Endodermal cell (in vitro differentiated cells): ENCODE data around the gene CCL27. TPM values are rescaled to one million over a fixed set of nuclear protein-coding genes. Genes with fewer than 3 reads are reported as not detected.

Experiments
- DNase-seq: peaks from one replicate; pipeline ENCODE4 v3.0.0-alpha.2; 2017
- H3K27ac ChIP-seq: 2 replicates; pipeline ENCODE4 v1.5.1; 2013; ENCODE audit warnings: mild to moderate bottlenecking, low read depth, low read length, moderate library complexity
- H3K27me3 ChIP-seq: 2 replicates; pipeline ENCODE4 v1.6.1; 2013; ENCODE audit warnings: mild to moderate bottlenecking, low read length, moderate library complexity; ENCODE audit not compliant: insufficient read depth, control insufficient read depth, poor library complexity, severe bottlenecking
- H3K36me3 ChIP-seq: 2 replicates; pipeline ENCODE4 v1.7.0; 2013; ENCODE audit warnings: mild to moderate bottlenecking, low read length, moderate library complexity; ENCODE audit not compliant: control insufficient read depth, insufficient read depth
- H3K4me1 ChIP-seq: one replicate; pipeline ENCODE4 v1.7.0; 2013; ENCODE audit warnings: low read length; ENCODE audit not compliant: control insufficient read depth, insufficient read depth
- H3K4me3 ChIP-seq: 2 replicates; pipeline ENCODE4 v1.5.1; 2013; ENCODE audit warnings: mild to moderate bottlenecking, low read length, moderate library complexity
- H3K9ac ChIP-seq: 2 replicates; pipeline ENCODE4 v1.6.1; 2013; ENCODE audit warnings: mild to moderate bottlenecking, low read length, moderate library complexity; ENCODE audit not compliant: poor library complexity, severe bottlenecking; ENCODE audit errors: extremely low read depth
- H3K9me3 ChIP-seq: 2 replicates; pipeline ENCODE4 v1.6.1; 2013; ENCODE audit warnings: mild to moderate bottlenecking, low read length, moderate library complexity; ENCODE audit not compliant: control insufficient read depth
- H3K27ac Mint-ChIP-seq: 2 replicates; pipeline ENCODE4 v1.8.0; 2020; ENCODE audit warnings: mixed read lengths
- H3K27me3 Mint-ChIP-seq: 2 replicates; pipeline ENCODE4 v1.8.0; 2021; ENCODE audit warnings: mild to moderate bottlenecking, mixed read lengths; ENCODE audit not compliant: insufficient read depth
- H3K36me3 Mint-ChIP-seq: 2 replicates; pipeline ENCODE4 v1.8.0; 2020; ENCODE audit warnings: low read depth, mixed read lengths
- H3K4me1 Mint-ChIP-seq: 2 replicates; pipeline ENCODE4 v1.8.0; 2020; ENCODE audit warnings: mixed read lengths
- H3K4me3 Mint-ChIP-seq: 2 replicates; pipeline ENCODE4 v1.8.0; 2020; ENCODE audit warnings: mild to moderate bottlenecking, moderate library complexity, mixed read lengths
- H3K9me3 Mint-ChIP-seq: 2 replicates; pipeline ENCODE4 v1.8.0; 2020; ENCODE audit warnings: mild to moderate bottlenecking, mixed read lengths
- WGBS, 2 experiments: methylation state at CpG; one replicate each; pipeline versions ENCODE4 v1.1.5 to v1.1.7; 2013; ENCODE audit warnings: missing lambda C conversion rate in 2 of 2, mixed read lengths in 1 of 2; ENCODE audit not compliant: insufficient coverage in 1 of 2, insufficient read length in 1 of 2; 5-methylcytosine and 5-hydroxymethylcytosine counted together
- total RNA-seq, 2 donors: library from RNA; stranded (reverse); fragmentation: NEBNext Ultra II Directional in 1 of 2; extraction: Animal tissue kit (Norgen Biotek cat#: 25700) in 1 of 2; gene quantifications; 2 replicates in 1 of 2; 3 replicates in 1 of 2; pipeline ENCODE4 v1.2.1, GENCODE V29; 2021
- TF ChIP-seq, protein P1 (sequence below): fragments of 200-600 bp; sonication (generic); conservative IDR thresholded peaks from 2 replicates; pipeline ENCODE4 v1.5.0; 2021; ENCODE audit warnings: antibody characterized with exemption, mild to moderate bottlenecking

CCL27 gene
- total RNA-seq, 2 donors from 2014 or later, result not detected

DNA sequence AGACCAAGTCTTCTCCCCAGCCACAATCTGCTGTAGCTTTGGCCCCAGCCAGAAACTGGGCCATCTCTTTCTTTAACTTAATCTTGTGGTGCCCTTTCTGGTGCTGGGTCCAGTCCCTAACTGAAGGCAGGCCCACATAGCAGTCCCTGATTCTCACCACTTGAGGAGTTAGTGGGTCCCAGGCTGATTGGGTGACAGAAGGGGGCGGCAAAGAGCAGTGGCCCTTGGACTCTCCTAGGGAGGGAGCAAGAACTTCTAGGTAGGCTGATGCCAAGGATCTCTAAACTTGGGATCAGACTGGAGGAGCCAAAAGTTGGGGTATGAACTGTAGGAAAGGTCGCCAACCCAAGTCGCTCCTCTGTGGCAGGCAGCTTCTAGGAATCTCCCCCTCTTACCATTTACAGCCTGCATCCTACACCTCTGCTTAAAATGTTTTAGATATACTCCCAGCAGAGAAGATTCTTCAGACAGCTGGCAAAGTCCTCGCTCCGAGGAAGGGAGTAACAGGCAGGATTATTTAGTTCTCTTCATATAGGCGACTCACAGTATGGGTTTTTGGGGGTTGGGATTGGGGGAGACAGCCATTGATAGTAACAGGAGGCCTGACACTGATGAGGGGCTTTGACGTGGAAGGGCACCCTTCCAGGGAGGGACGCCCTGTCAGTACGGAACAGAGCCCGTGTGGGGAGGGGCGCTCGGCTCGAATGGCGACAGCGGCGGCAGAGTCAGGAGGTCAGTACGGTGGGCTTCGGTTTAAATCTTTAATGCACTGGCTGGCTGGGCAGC, 2.0 kb upstream of the CCL27 start:
- DNase-seq, result peak; percentile 97
- TF ChIP-seq, protein P1, sequence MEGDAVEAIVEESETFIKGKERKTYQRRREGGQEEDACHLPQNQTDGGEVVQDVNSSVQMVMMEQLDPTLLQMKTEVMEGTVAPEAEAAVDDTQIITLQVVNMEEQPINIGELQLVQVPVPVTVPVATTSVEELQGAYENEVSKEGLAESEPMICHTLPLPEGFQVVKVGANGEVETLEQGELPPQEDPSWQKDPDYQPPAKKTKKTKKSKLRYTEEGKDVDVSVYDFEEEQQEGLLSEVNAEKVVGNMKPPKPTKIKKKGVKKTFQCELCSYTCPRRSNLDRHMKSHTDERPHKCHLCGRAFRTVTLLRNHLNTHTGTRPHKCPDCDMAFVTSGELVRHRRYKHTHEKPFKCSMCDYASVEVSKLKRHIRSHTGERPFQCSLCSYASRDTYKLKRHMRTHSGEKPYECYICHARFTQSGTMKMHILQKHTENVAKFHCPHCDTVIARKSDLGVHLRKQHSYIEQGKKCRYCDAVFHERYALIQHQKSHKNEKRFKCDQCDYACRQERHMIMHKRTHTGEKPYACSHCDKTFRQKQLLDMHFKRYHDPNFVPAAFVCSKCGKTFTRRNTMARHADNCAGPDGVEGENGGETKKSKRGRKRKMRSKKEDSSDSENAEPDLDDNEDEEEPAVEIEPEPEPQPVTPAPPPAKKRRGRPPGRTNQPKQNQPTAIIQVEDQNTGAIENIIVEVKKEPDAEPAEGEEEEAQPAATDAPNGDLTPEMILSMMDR, result peak; percentile 96
- H3K9me3 ChIP-seq, result peaks cover 5% of the 10 kb centered on the region
- peak overlapping the region; percentile 84 for H3K4me3 ChIP-seq
- 10 to 12% methylated on average over 8 to 18 of the region's 18 CpGs for WGBS, 2 experiments
- H3K9ac ChIP-seq, result no peak overlapping the region
- H3K27ac Mint-ChIP-seq, result peak overlapping the region; percentile 85
- H3K9me3 Mint-ChIP-seq, result peaks cover 4% of the 10 kb centered on the region
- H3K36me3 ChIP-seq, result peaks cover 6% of the 10 kb centered on the region
- H3K4me1 ChIP-seq, result peaks cover 11% of the 10 kb centered on the region
- H3K36me3 Mint-ChIP-seq, result peaks cover 10% of the 10 kb centered on the region
- H3K4me3 Mint-ChIP-seq, result peak overlapping the region; percentile 86
- H3K27me3 ChIP-seq, result no peaks in the 10 kb centered on the region
- no peak overlapping the region for H3K27ac ChIP-seq
- H3K27me3 Mint-ChIP-seq, result peaks cover 6% of the 10 kb centered on the region
- peaks cover 30% of the 10 kb centered on the region for H3K4me1 Mint-ChIP-seq

DNA sequence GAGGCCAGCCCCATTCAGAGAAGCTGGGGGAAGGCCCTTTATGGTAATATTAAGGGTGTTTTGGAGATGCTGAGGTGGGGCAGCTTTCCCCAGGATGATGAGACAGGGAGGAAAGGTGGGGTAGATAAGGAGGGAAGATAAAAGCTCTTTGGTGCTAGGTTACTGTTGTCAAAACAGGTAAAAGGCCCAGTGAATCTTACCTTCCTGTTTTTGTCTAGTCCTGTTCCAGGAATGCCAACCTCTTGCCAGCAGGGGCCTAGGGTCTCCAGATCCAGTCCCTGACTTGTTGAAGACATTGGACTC, 797 bp upstream of the CCL27 start:
- H3K4me3 ChIP-seq, result no peak overlapping the region
- H3K9me3 ChIP-seq, result no peaks in the 10 kb centered on the region
- H3K27me3 ChIP-seq, result no peaks in the 10 kb centered on the region
- H3K27me3 Mint-ChIP-seq, result peaks cover 6% of the 10 kb centered on the region
- H3K27ac Mint-ChIP-seq, result no peak overlapping the region
- H3K9ac ChIP-seq, result no peak overlapping the region
- DNase-seq, result no peak
- peaks cover 11% of the 10 kb centered on the region for H3K4me1 ChIP-seq
- no peaks in the 10 kb centered on the region for H3K36me3 ChIP-seq
- H3K36me3 Mint-ChIP-seq, result no peaks in the 10 kb centered on the region
- no peaks in the 10 kb centered on the region for H3K9me3 Mint-ChIP-seq
- TF ChIP-seq, protein P1, result no peak
- H3K4me3 Mint-ChIP-seq, result no peak overlapping the region
- H3K27ac ChIP-seq, result no peak overlapping the region
- H3K4me1 Mint-ChIP-seq, result peaks cover 20% of the 10 kb centered on the region

DNA sequence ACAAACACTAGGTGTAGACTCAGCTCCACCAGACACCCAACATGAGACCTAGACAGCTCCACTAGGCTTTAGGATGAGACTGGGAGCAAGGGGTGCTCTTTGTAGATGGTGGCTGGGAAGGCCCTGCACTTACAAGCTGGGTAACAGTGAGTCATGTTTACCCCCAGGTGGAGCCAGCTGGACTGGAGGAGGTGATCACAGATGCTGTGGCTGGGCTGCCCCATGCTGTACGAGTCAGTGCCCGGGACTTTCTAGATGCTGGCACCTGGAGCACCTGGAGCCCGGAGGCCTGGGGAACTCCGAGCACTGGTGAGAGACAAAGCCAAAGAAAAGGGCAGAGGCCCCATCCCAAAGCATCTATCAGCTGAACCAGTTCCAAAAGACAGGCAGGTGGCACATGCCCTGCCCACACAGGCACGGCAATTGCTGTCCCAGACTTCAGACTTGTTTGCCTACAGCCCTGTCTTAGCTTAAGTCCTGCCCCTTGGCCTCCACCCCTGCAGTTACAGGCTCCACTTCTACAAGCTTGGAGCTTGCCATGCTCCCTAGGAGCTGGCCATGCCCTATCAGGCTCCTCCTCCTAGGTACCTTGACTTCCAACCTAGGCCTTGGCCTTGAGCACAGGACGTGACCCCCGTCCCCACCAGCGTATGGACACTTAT, 2.7 kb downstream of the CCL27 start:
- no peaks in the 10 kb centered on the region for H3K36me3 Mint-ChIP-seq
- no peak overlapping the region for H3K4me3 Mint-ChIP-seq
- H3K27ac ChIP-seq, result no peak overlapping the region
- no peaks in the 10 kb centered on the region for H3K27me3 ChIP-seq
- no peaks in the 10 kb centered on the region for H3K36me3 ChIP-seq
- H3K4me1 Mint-ChIP-seq, result peaks cover 22% of the 10 kb centered on the region
- no peaks in the 10 kb centered on the region for H3K9me3 Mint-ChIP-seq
- no peak for DNase-seq
- H3K27me3 Mint-ChIP-seq, result peaks cover 9% of the 10 kb centered on the region
- H3K9me3 ChIP-seq, result no peaks in the 10 kb centered on the region
- no peak overlapping the region for H3K4me3 ChIP-seq
- 92 to 93% methylated on average over 7 to 8 of the region's 8 CpGs for WGBS, 2 experiments
- TF ChIP-seq, protein P1, result peak; percentile 30
- no peak overlapping the region for H3K9ac ChIP-seq
- H3K4me1 ChIP-seq, result peaks cover 4% of the 10 kb centered on the region
- H3K27ac Mint-ChIP-seq, result no peak overlapping the region
